Left renal pelvis (tissue), 4 donors: Measurements from ENCODE around the gene S100A8. TPM values are rescaled to one million over a fixed set of nuclear protein-coding genes. Genes with fewer than 3 reads are reported as not detected.

ENCODE experiments used
- DNase-seq, 4 donors: peaks; one replicate each; pipeline ENCODE4 v3.0.0-alpha.2; 2013; ENCODE audit warnings: low read depth in 4 of 4, low spot score in 3 of 4
- polyA plus RNA-seq, 4 donors: library from polyadenylated mRNA; unstranded; fragments of 120-200 nt; gene quantifications; one replicate each; pipeline ENCODE4 v1.2.1, GENCODE V29; 2013; ENCODE audit not compliant: insufficient read length in 4 of 4

S100A8 gene
- polyA plus RNA-seq, 4 donors = 5.5 to 22.6 (median 16.0) TPM

DNA sequence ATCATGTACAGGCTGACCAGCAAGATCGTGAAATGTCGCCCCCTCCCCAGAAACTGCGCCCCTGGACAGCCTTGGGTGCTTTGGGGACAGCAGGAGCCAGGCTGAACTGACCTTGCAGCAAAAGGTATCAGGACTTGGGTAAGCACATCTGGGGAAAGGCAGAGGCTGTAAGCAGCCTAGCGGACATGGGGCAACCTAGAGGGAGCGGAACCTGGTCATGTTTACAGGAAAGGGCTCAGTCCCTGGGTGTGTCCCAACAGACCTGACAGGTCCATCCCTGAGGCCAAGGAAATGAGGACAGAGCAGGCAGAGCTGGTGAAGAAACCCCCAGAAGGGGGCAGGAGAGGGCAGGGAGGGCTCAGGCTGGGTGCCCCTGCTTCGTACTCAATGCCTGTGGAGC is 3.1 kb upstream of the S100A8 start:
- no peak for DNase-seq

DNA sequence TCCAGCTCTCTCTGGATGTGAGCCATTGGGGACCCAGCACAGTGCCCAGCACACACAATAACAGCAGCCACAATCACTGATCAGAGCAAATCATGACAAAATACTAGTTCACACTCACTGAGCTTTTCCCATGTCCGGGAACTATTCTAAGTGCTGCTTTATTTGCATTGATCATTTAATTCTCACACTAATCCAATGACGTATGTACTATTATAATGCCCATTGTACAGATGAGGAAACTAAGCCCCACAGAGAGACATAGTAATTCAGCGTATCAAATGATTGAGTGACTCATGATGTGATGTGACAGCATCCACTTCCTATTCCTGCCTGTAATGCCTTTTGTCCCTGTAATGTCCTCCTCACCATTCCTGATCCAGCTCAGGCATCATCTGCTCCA is 1.9 kb upstream of the S100A8 start:
- DNase-seq = no peak

DNA sequence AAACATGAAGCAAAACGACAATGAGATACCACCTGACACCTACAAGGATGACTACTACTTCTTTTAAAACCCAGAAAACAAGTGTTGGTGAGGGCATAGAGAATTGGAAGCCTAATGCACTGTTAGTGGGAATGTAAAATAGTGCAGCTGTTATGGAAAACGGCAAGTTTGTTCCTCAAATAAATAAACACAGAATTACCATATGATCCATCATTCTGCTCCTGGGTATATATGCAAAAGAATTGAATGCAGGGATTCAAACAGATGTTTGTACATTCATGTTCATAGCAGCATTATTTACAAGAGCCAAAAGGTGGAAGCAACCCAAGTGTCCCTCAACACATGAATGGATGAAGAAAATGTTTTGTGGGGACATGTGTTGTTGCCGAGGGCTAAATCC is 1.4 kb upstream of the S100A8 start:
- no peak for DNase-seq

DNA sequence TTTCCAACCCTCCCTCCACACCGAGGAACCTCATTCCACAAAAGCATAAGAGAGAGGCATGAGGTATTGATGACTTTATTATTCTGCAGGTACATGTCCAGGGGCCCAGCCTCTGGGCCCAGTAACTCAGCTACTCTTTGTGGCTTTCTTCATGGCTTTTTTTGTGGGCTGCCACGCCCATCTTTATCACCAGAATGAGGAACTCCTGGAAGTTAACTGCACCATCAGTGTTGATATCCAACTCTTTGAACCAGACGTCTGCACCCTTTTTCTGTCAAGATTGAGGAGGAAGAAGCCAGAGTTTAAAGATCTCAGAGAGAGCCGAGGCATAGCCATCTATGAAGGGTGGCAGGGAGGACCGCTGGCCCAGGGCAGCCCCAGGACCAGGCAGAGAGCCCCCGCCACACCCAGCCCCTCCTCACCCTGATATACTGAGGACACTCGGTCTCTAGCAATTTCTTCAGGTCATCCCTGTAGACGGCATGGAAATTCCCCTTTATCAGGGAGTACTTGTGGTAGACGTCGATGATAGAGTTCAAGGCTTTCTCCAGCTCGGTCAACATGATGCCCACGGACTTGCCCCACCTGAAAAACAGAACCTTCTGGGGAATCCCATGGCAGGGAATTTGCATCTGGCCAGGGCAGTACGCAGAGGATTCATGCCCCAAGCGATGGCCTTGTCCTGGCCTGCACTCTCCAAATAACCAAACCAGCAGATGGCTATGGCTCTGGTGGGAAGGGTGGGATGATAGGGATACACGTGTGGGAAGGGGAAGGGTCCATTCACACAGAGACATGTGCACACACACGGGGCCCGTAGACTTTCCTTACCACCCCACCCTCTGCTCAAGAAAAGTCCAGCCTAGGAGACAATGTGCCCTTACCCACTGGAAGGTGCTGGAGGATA is 647 bp downstream of the S100A8 start:
- DNase-seq = no peak

DNA sequence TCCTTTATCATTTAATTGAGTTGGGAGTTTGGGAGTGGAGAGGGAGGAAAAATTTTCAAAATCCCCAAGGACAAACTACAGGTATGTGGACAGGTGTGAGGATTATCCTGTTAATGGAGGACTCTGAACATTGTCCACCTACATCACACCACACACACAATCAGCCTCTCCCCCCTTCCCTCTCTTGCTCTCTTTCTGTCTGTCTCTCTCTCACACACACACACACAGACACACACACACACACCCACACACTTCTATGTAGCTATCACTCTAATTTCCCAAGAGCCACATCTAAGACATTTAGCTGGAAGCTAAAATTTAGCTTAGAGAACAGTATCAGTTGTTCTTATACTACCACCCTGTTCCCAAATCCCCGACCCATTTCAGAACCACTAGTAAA is 1.5 kb downstream of the S100A8 start:
- no peak for DNase-seq

DNA sequence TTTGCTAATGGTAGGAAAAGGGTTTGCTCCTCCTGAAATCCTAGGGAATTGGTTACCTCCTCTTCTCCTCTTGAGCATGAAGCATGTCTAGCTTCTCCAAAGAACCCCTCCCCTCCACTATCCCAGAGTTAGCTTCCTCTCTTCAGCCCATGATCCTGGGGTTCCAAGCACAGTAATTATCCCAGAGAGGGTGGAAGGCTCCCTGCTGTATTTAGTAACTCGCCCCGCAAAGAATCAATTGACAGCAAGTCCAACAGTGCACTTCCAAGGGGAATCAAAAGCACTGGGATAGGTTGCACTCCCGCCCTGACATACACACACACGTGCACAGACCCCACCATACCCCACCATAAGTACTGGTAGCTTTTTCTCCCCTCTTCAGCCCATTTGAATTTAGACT is 3.1 kb downstream of the S100A8 start:
- no peak for DNase-seq

DNA sequence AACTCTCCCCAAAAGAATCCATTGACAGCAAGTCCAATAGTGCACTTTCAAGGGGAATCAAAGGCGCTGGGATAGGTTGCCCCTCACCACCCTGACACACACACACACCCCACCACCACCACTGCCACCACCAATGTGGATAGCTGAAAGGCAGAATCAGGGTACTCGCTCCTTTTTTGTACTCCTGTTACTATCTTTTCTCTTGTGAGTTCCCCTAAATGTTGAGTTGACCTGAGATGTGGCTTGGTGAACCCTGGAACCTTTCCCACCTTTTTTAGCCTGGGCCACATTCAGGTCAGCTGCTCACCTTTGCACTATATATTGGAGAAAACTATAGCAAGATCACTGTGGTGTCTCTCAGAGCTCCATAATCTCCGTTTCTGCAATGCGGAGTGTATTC is 3.9 kb downstream of the S100A8 start:
- DNase-seq = no peak

DNA sequence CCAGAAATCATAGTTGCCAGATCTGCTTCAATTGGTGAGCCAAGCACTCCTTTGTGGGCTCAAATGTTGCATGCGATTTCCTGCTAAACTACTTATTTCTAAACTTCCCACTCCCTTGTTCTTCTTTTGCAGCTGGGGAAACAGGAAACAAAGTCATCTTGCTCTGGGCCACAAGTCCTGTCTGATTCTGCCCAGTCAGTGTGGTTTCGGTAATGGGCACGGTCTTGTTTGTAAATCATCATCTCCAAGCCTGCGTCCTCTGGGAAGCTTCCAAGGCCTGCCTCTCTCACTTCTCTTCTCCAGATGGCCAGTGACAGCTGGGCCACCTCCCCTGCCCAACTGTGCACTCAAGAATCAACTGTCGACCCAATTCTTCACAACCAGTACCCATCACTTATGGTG is 4.4 kb downstream of the S100A8 start:
- DNase-seq = no peak

DNA sequence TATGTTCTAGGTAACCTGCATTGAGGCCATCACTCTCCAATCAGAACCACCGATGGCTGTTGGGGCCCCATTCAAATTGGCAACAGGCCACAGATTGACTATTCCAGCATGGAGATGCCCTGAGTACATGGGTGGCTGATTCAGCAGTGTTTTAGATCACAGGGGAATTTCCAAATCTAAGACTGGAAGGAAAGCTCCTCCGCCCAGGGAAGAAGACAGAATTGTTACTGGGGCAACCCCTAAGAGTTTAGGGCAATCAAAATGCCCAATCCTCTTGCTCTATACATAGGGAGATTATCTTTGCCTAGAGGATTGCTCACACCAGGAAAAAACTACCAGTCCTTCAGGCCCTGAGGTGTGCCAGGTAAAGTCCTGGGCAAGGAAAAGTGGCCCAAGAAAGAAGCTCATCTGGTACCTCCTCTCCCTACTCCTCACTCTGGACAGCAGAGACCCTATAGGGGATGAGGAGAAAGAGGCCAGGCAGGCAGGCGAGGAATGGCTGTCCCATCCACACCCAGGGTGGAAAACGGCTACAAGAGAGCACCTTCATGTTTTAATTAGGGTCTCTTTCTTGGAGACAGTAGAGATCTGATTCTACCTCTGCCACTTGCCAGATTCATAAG is 5.8 kb downstream of the S100A8 start:
- DNase-seq = no peak

DNA sequence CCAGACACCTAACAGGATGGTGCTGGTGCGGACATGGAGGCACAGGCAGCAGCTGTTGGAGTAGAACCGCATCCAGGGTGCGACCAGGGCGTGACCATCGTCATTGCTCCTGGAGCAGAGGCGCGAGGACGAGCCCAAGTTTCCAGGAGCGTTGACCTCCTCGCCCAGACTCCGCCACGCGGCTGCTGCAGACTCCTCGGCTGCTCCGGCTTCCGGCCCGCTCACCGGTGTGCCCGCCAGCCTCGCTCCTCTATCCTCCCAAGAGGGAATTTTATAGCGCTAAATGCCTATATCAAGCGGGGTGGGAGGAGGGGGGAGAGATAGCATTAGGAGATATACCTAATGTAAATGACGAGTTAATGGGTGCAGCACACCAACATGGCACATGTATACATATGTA is 10.2 kb downstream of the S100A8 start:
- no peak for DNase-seq

DNA sequence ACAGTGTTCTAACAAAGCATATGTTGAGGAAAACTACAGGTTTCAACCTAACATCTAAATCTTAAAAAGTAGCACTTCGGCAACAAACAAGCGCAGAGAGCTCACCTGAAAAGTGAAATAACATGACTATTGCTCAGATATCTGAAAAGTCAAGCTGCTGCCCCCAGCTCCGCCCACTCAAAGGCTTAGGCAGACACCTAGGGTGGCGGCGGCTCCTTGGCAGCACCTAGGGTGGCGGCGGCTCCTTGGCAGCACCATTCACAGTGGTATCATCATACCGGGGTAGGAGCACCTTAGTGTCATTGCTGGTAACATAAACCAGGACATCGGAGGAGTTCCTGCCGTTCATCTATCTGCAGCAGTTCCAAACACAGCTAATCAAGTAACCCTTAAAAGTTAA is 11.3 kb downstream of the S100A8 start:
- DNase-seq = no peak

DNA sequence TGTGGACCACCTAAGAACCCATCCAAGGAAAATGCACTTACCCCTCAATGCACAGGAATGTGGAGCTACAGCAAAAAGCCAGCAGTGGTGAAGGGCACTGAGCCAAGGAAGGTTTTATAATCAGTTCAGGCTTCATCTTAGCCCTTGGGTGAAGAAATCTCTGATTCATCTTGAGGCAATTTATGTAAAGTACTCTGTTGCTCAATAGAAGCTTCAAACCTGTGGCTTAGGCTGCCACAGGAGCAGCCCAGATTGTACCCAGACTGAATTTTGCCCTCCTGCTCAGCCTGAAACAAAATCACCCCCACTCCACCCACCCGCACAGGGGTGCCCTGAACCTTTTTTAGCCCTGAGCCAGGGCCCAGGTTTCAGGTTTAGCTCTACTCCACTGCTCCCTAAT is 15.4 kb downstream of the S100A8 start, which contains the start of gene S100A12:
Gene S100A12 (minus strand): TSS at position 111 of the 400 bp plus-strand sequence. CDS start 1,029 bp downstream, outside the sequence.
- DNase-seq = no peak

DNA sequence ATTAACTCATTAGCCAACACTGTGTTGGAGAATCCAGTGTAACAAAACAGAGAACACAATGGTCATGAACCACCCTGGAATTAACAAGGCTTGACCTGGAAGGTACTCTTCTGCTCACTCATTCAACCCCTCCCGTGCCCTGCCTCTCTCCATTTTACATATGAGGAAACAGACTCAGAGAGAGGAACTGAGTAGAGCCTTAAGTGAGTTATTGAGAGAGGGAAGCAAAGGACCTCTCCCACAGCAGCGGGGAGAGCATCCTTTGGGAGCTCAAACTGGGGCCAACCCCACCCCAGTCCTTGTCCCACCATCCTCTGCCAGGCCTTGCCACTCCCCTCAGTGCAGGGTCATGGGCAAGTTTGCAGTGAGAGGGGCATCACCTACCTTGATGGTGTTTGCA is 16.8 kb downstream of the S100A8 start:
- DNase-seq = no peak

DNA sequence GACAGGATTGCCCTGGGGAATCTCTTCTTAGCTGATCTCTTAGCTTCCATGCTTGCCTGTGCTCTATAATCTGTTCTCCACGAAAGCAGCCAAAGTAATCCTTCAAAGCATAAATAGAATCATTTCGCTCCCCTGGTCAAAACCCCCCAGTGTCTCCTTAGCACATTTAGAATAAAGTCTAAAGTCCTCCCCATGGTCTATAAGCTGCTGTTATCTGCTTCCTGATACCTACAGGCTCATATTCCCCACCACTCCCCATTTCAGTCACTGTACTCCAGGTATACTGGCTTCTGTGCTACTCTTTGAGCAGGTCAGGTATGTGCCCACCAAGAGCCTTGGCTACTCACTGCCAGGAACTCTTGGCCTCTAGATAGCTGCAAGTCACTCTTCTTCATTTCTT is 18.3 kb downstream of the S100A8 start:
- DNase-seq = no peak

DNA sequence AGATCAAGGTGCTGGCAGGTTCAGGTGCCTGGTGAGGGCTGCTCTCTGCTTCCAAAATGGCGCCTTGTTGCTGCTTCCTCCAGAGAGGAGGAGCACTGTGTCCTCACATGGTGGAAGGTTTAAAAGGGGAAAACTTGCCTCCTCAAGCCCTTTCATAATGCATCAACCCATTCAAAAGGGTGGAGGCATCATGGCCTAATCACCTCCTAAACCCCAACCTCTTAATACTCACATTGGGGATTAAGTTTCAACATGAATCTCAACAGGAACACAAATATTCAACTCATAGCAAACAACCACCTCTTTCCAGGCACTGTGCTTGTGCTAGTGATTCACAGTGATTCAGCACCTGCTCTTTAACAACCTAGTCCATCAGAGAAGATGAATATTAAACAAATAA is 19.6 kb downstream of the S100A8 start:
- no peak for DNase-seq

DNA sequence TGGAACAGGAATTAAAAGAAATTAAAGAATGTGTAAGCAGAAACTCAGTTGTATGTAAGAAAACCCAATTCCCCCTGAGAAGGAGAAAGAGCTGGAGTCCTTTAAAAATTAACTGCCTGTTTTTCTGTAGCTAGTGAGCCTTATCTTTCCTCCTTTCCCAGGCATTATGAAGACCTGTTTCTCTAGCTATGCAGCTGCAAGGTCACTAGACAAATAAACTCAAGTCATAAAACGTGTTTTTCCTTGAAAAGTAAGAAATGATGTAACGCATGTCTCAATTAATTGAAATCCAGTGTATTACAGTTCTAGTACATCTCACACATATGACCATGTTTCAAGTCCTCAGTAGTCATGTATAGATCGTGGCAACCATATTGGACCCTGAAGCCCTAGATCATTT is 20.7 kb downstream of the S100A8 start:
- DNase-seq = no peak

DNA sequence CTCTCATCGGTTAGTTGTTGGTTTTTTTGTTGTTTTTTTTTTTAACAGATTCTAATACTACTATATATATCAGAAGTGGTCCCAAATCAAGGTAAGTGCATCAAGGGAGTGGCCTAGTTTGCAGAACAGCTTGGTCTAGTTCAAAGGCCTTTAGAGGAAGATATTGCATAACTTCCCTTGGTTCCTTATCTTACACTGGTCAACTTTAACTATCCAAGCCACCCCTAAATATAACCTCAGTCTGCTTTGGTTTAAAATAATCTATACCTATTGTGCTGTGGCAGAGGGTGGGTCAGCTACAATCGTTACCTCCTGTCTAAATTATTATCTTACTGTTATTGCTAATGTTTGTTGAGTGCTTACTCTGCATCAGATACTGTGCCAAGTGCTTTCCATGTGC is 22.4 kb downstream of the S100A8 start:
- DNase-seq = no peak

DNA sequence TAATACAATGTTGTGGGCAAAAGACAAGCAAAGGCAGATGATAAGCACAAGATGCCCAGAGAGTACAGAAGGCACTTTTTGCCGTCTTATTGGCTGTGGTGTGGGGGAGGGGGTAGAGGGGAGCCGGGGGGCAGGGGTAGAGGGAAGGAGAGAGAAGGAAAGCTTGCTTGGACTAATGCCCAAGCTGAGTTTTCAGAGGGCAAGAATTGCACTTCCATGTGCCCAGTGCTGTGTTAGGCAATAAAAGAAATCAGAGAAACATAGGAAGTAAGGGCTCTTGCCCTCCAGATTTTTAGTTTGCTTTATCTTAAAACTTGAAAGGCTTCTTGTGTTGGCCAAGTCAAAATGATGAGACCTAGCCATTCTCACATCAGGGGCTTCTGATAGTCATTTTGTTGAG is 23.8 kb downstream of the S100A8 start:
- DNase-seq = no peak

DNA sequence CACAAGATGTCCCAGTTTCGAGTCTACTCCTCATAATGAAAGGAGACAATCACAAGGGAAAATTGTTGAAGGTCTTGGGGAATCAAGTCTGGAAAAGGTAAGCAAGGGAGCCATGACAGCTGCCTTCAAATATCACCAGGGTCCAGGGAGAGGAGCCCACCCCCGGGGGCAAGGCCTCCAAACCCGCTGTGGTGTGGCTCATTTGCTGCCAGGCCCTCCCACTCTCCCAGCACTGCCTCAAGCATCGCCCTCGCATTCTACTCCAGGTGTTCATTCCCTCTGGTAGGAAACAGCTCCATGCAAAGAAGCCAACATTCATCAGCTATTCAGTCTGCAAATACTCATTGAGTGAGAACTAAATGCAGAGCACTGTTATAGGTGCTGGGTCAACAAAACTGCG is 24.6 kb downstream of the S100A8 start:
- no peak for DNase-seq

DNA sequence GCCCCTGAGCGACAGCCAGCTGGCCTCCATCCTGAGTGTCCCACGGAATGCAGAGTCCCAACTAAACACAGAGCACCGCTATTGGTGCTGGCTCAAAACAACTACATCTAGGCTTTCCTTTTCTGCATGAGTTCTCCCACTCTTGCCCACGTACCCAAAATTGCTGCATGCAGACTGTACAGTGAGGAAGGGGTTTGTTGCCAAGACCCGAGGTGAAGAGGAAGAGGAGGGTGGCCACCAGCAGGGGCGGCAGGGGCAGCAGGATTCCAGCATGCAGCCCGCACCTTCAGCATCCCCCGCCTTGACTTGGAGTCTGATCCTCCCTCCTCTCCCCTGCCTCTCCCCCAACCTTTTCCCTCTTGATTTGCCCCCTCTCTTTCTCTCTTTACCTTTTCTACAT is 25.2 kb downstream of the S100A8 start:
- DNase-seq = no peak

DNA sequence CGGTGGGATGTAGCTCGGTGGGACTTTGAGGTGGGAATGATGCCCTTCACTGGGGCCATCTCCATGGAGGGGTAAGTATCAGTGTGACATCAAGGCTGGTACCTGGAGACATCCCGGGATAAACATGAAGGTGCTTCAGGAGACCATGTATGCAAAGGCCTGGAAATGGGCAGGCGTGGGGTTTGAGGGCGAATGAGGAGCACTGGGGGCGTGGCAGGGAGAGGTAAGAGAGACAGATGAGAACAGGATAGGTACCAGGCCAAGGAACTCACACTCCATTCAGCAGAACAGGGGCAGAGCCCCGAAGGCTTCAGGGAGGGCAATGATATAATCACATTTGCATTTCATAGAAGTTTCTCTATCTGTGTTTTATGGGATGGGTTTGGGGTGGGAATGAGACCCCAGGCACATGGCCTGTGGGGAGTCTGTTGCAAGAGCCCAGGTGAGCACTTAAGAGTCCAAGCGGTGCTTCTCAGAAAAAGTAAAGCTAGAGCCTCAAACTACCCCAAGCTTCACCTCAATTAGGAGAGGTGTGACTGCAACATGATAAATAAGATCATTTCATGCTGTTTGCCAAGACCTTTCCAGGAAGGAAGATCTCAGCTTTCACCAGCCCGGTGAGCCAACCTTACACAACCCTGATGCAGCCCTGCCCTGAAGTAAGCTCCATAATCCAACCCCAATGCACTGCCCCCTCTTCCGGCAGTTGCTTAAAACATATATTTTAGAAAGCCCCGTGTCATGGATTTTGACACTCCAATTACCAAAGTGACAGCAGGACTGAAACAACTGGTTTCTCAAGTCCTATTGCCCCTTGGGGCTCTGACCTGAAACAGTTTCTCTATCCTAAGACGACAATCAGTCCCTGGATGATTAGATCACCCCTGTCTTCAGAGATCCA is 25.9 kb downstream of the S100A8 start:
- DNase-seq = no peak
